ENCODE measurements around the gene PHETA1. TPM values are rescaled to one million over a fixed set of nuclear protein-coding genes. Genes with fewer than 3 reads are reported as not detected.

PHETA1 gene
- total and polyA plus RNA-seq, 9 donors = 1.8 to 26.5 (median 19.1) TPM

GRCh38 chr12:111406474-111407376, 37.8 kb upstream of the PHETA1 start:
- Histone ChIP-seq H3K4me3 (peak overlapping the region; percentile 66), H3K27me3 (no peaks in the 10 kb centered on the region), H3K9me3 (no peaks in the 10 kb centered on the region), H3K27ac (peak overlapping the region; percentile 47 to 83), H3K36me3 (no peaks in the 10 kb centered on the region), H3K4me1 (ENCODE audit: insufficient read depth) (peaks cover 11% of the 10 kb centered on the region)
- intact Hi-C loops (cut with DNase I) = loop anchor here in 3 of 4 donors (5.0 kb wide), 2 partner anchors 41 to 46 kb away; no protein-coding TSS in a partner anchor
- 12 to 17% (median 16%) methylated on average over 26 to 34 of the region's 34 CpGs for WGBS, 3 donors
- peak in 1 of 5 donors; percentile 33 for DNase-seq
- TF ChIP-seq POLR2A (IDR thresholded peaks at IDR 0.05) (no peak), CTCF (IDR thresholded peaks at IDR 0.05) (no peak), EP300 (IDR thresholded peaks at IDR 0.05) (no peak)

- 0 to 1% (median 1%) methylated on average over 51 to 80 of the region's 80 CpGs for WGBS, 3 donors
- Histone ChIP-seq H3K9me3 (no peaks in the 10 kb centered on the region), H3K36me3 (no peaks in the 10 kb centered on the region), H3K27me3 (no peaks in the 10 kb centered on the region), H3K4me1 (ENCODE audit: insufficient read depth) (peaks cover 11% of the 10 kb centered on the region), H3K27ac (peak within 1 kb of the TSS; percentile 38 to 83), H3K4me3 (peak within 1 kb of the TSS; percentile 66)
- peak in 2 of 5 donors; percentile 77 to 82 for DNase-seq
- intact Hi-C loops (cut with DNase I) = loop anchor here in 3 of 4 donors (5.0 kb wide), 2 partner anchors 41 to 46 kb away; no protein-coding TSS in a partner anchor
- TF ChIP-seq EP300 (IDR thresholded peaks at IDR 0.05) (no peak), CTCF (IDR thresholded peaks at IDR 0.05) (peak in 1 of 3 donors; percentile 5), POLR2A (IDR thresholded peaks at IDR 0.05) (peak; percentile 22)
Measured at GRCh38 chr12:111405859-111406473, 37.1 kb upstream of the PHETA1 start, which contains the start of gene SH2B3. Gene SH2B3, plus strand, starts transcription at chr12:111405923. Its CDS starts 12,223 bp downstream, at chr12:111418146.

- Histone ChIP-seq H3K27ac (peak overlapping the region; percentile 38 to 83), H3K36me3 (no peaks in the 10 kb centered on the region), H3K4me1 (ENCODE audit: insufficient read depth) (peaks cover 11% of the 10 kb centered on the region), H3K9me3 (no peaks in the 10 kb centered on the region), H3K27me3 (no peaks in the 10 kb centered on the region), H3K4me3 (peak overlapping the region; percentile 66)
- 1 to 2% (median 1%) methylated on average over 34 to 59 of the region's 59 CpGs for WGBS, 3 donors
- intact Hi-C loops (cut with DNase I) = loop anchor here in 3 of 4 donors (5.0 kb wide), 2 partner anchors 42 to 47 kb away; no protein-coding TSS in a partner anchor
- peak; percentile 35 to 71 (median 55) for TF ChIP-seq CTCF (IDR thresholded peaks at IDR 0.05)
- peak; percentile 15 for TF ChIP-seq POLR2A (IDR thresholded peaks at IDR 0.05)
- no peak for TF ChIP-seq EP300 (IDR thresholded peaks at IDR 0.05)
- DNase-seq = peak; percentile 95 to 99 (median 98)
Measured at GRCh38 chr12:111405149-111405858, 36.4 kb upstream of the PHETA1 start.
